WTC11 (cell line): ENCODE data around the gene EYA2.
"Not testable (repeated sequence)": the region's sequence is repeated elsewhere in the genome, so short reads cannot be mapped to it uniquely, and the experiment has no call there.

Source experiments
- ESRRA ChIP-seq: sonication (generic); formaldehyde crosslinking; IDR thresholded peaks from 2 replicates; pipeline ENCODE4 v1.8.1; 2022; ENCODE audit warnings: mild to moderate bottlenecking, missing genetic modification reagents, borderline replicate concordance
- MXD4 ChIP-seq: fragments of 250-450 bp; sonication (Bioruptor Pico); IDR thresholded peaks from 2 replicates; pipeline ENCODE4 v1.8.0; 2021; ENCODE audit warnings: mild to moderate bottlenecking, moderate library complexity, borderline replicate concordance
- NR2C2 ChIP-seq: sonication (generic); formaldehyde crosslinking; IDR thresholded peaks from 2 replicates; pipeline ENCODE4 v1.8.0; 2022; ENCODE audit warnings: mild to moderate bottlenecking, missing genetic modification reagents
- TEAD4 ChIP-seq: sonication (generic); formaldehyde crosslinking; IDR thresholded peaks from 2 replicates; pipeline ENCODE4 v1.8.0; 2022; ENCODE audit warnings: mild to moderate bottlenecking, missing genetic modification reagents
- TF ChIP-seq, protein P1 (sequence below): fragments of 200-600 bp; IDR thresholded peaks from 2 replicates; pipeline ENCODE4 v1.8.0; 2022; ENCODE audit warnings: antibody characterized with exemption
- TF ChIP-seq, protein P2 (sequence below): sonication (generic); formaldehyde crosslinking; IDR thresholded peaks from 2 replicates; pipeline ENCODE4 v1.8.0; 2022; ENCODE audit warnings: mild to moderate bottlenecking, missing genetic modification reagents

DNA sequence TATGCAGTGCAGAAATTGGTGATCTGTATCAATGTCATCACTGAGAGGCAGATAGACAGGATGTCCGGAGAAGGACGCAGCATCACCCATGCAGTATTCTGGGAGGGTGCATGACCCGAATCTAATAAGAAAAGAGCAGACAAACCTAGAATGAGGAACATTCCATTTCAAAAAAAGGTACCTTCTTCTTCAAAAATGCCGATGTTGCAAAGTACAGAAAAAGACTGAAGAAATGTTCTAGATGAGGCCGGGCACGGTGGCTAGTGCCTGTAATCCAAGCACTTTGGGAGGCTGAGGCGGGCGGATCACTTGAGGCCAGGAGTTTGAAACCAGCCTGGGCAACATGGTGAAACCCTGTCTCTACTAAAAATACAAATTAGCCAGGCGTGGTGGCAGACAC, 28.2 kb downstream of the EYA2 start:
- TF ChIP-seq, protein P1, sequence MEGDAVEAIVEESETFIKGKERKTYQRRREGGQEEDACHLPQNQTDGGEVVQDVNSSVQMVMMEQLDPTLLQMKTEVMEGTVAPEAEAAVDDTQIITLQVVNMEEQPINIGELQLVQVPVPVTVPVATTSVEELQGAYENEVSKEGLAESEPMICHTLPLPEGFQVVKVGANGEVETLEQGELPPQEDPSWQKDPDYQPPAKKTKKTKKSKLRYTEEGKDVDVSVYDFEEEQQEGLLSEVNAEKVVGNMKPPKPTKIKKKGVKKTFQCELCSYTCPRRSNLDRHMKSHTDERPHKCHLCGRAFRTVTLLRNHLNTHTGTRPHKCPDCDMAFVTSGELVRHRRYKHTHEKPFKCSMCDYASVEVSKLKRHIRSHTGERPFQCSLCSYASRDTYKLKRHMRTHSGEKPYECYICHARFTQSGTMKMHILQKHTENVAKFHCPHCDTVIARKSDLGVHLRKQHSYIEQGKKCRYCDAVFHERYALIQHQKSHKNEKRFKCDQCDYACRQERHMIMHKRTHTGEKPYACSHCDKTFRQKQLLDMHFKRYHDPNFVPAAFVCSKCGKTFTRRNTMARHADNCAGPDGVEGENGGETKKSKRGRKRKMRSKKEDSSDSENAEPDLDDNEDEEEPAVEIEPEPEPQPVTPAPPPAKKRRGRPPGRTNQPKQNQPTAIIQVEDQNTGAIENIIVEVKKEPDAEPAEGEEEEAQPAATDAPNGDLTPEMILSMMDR: not testable (repeated sequence)
- TF ChIP-seq ESRRA (CRISPR knock-in tag); MXD4 (CRISPR knock-in tag); NR2C2 (CRISPR knock-in tag); TEAD4: not testable (repeated sequence)
- TF ChIP-seq, protein P2, sequence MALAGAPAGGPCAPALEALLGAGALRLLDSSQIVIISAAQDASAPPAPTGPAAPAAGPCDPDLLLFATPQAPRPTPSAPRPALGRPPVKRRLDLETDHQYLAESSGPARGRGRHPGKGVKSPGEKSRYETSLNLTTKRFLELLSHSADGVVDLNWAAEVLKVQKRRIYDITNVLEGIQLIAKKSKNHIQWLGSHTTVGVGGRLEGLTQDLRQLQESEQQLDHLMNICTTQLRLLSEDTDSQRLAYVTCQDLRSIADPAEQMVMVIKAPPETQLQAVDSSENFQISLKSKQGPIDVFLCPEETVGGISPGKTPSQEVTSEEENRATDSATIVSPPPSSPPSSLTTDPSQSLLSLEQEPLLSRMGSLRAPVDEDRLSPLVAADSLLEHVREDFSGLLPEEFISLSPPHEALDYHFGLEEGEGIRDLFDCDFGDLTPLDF: not testable (repeated sequence)
